Breast epithelium (tissue), 3 donors: ENCODE measurements around the gene MARK3.

Experiments
- POLR2AphosphoS5 ChIP-seq, 3 donors: sonication (generic); formaldehyde crosslinking; IDR thresholded peaks; one replicate each; pipeline ENCODE4 v1.6.1; 2017; ENCODE audit warnings: antibody characterized with exemption in 3 of 3
- TF ChIP-seq, protein P1 (sequence below), 3 donors: fragments of 450-650 bp; IDR thresholded peaks; one replicate each; pipeline ENCODE4 v1.5.1; 2016 to 2017; ENCODE audit warnings: antibody characterized with exemption in 3 of 3, mild to moderate bottlenecking in 3 of 3, moderate library complexity in 3 of 3

DNA sequence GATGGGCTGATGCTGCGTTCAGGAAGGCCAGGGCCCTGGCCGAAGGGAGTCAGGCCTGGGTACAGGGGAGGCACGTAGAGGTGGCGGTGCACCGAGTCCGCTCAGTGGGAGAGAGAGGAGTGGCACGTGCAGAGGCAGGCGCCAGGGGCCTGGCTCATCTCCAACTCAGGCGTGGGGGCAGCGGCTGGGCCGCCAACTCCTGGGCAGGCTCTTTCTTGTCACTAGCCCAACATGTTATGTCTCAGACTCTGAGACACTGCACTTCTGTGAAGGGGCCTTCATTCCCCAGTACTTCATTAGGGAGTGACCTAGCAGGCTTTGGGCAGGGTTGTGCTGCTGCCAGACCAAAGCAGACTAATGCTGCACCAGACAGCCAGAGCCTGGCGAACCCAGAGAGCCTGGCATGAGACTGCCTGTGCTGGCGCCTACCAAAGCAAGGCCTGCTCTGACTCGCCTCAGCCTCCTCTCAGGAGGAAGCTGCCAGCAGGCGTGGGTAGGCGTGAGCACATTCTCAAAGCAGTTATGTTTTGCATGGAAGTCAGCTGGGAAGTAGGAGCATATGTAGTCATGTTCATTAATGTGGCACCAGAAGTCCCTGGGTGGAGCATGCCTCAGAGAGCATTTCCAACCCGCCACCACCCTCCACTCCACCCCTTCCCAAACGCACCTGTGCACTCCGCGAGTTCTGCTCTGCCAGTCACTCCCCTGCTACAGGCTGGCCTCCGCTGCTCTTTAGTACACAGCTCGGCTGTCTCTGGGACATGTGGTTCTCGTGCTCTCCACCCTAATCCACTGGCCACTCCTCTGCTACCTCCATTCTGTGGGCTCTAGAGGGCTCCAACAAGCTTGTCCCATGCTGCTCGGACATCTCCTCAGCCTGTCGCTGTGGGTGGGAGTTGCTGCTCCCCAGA, 127.7 kb downstream of the MARK3 start:
- TF ChIP-seq, protein P1, sequence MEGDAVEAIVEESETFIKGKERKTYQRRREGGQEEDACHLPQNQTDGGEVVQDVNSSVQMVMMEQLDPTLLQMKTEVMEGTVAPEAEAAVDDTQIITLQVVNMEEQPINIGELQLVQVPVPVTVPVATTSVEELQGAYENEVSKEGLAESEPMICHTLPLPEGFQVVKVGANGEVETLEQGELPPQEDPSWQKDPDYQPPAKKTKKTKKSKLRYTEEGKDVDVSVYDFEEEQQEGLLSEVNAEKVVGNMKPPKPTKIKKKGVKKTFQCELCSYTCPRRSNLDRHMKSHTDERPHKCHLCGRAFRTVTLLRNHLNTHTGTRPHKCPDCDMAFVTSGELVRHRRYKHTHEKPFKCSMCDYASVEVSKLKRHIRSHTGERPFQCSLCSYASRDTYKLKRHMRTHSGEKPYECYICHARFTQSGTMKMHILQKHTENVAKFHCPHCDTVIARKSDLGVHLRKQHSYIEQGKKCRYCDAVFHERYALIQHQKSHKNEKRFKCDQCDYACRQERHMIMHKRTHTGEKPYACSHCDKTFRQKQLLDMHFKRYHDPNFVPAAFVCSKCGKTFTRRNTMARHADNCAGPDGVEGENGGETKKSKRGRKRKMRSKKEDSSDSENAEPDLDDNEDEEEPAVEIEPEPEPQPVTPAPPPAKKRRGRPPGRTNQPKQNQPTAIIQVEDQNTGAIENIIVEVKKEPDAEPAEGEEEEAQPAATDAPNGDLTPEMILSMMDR (IDR thresholded peaks at IDR 0.05), result no peak
- TF ChIP-seq POLR2AphosphoS5 (IDR thresholded peaks at IDR 0.05), result no peak
